Adrenal gland (tissue), 12 donors: ENCODE results near the gene GTF2IRD1. TPM values are rescaled to one million over a fixed set of nuclear protein-coding genes. Genes with fewer than 3 reads are reported as not detected.

Experiments used
- DNase-seq, 7 donors: peaks; one replicate each; pipeline ENCODE4 v3.0.0-alpha.2; 2019 to 2020
- H3K27ac ChIP-seq, 5 donors: fragments of 200-600 bp; sonication (generic) in 4 of 5; 1 replicate in 3 of 5; 2 replicates in 2 of 5; pipeline versions ENCODE4 v1.5.1 to v1.8.0; 2016 to 2020; ENCODE audit warnings: mild to moderate bottlenecking in 1 of 5
- H3K27me3 ChIP-seq: fragments of 200-600 bp; 2 replicates; pipeline ENCODE4 v1.8.0; 2021
- H3K36me3 ChIP-seq, 2 donors: fragments of 200-600 bp; replicated peaks in 1 of 2; 1 replicate in 1 of 2; 2 replicates in 1 of 2; pipeline versions ENCODE4 v1.5.1 to v1.8.0; 2018 to 2022
- H3K4me1 ChIP-seq, 2 donors: fragments of 200-600 bp; replicated peaks in 1 of 2; 1 replicate in 1 of 2; 2 replicates in 1 of 2; pipeline versions ENCODE4 v1.5.1 to v1.8.0; 2018 to 2021
- H3K4me3 ChIP-seq, 4 donors: fragments of 200-600 bp; sonication (generic) in 3 of 4; one replicate each; pipeline ENCODE4 v1.5.1; 2016 to 2018
- H3K9me3 ChIP-seq, 3 donors: fragments of 200-600 bp; sonication (generic) in 1 of 3; replicated peaks in 1 of 3; 1 replicate in 2 of 3; 2 replicates in 1 of 3; pipeline versions ENCODE4 v1.5.1 to v1.8.0; 2016 to 2021
- POLR2A ChIP-seq, 2 donors: fragments of 450-650 bp; IDR thresholded peaks; one replicate each; pipeline ENCODE4 v1.6.1; 2017; ENCODE audit warnings: antibody characterized with exemption in 2 of 2, mild to moderate bottlenecking in 2 of 2, moderate library complexity in 1 of 2
- WGBS, 4 donors: extraction: QIAGEN DNeasy Blood & Tissue Kit in 2 of 4; methylation state at CpG; one replicate each; pipeline versions ENCODE4 v1.1.5 to v1.1.7; 2013 to 2017; 5-methylcytosine and 5-hydroxymethylcytosine counted together
- intact Hi-C, 2 donors: fragments of 100-400 bp; cut with DNase I; formaldehyde crosslinking; loops; one replicate each; pipeline versions ENCODE4 v1.14.1 to v1.15.0; 2022 to 2023
- polyA plus RNA-seq, 3 donors: library from polyadenylated mRNA; stranded (reverse); fragments of 200-250 nt in 2 of 3; fragments of 350-450 nt in 1 of 3; fragmentation: Illumina TruSeq in 1 of 3; extraction: RNeasy Lipid Tissue Mini Kit (QIAGEN cat#74804) in 1 of 3; gene quantifications; one replicate each; pipeline ENCODE4 v1.2.3, GENCODE V29; 2013 to 2014
- total RNA-seq, 9 donors: library from RNA; depleted of rRNA in 4 of 9; stranded (reverse); fragments of >200 nt in 4 of 9; fragments of 120-200 nt in 1 of 9; fragmentation: NEBNext Ultra II Directional in 1 of 9; extraction: Animal tissue kit (Norgen Biotek cat#: 25700) in 1 of 9; gene quantifications; one replicate each; pipeline versions ENCODE4 v1.1.0 to v1.2.4, GENCODE V29; 2013 to 2023
- TF ChIP-seq, protein P1 (sequence below), 6 experiments: fragments of 450-650 bp in 4 of 6; fragments of 200-600 bp in 2 of 6; sonication (generic) in 1 of 6; IDR thresholded peaks; 1 replicate in 5 of 6; 2 replicates in 1 of 6; pipeline versions ENCODE4 v1.5.1 to v1.8.0; 2016 to 2021; ENCODE audit warnings: antibody characterized with exemption in 6 of 6, mild to moderate bottlenecking in 2 of 6, moderate library complexity in 1 of 6
- donor health status: healthy with polysubstance abuse.
- donor health status: Bipolar disorder and iron deficiency.
- donor health status: DM: yes; HTN: yes; CAD: no.
- donor health status: DM: no; HTN: no; CAD: no.
- donor health status: DM: no; HTN: no; CAD: no.
- donor health status: DM: yes; HTN: yes; CAD: no.

Gene GTF2IRD1
- total and polyA plus RNA-seq, 12 donors: 7.4 to 41.3 (median 25.2) TPM

DNA sequence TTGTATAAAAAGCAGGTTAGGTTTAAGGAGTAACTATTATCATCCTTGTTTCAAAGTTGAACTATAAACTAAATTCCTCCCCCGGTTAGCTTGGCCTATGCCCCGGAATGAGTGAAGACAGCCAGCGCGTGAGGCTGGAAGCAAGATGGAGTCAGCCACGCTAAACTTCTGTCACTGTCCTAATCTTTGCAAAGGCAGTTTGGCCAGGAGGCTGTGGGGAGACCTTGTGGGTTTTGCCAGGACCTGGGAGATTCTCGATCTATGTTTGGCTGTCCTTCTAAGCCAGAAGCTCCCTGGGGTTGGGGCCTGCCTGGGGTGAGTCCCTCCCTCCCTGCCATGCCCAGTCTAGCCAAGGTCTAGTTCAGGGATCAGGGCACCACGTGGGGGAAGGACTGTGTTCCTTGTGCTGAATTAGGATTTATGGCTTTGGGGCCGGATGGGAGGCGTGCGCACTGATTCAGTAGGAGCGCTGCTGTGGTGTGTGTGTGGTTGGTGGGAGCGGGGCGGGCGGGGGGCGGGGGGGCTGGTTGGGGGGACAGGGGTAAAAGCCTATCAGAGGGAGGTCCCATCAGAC, 871 bp upstream of the GTF2IRD1 start:
- peak; percentile 86 to 97 (median 94) for DNase-seq
- Histone ChIP-seq H3K4me3 (peak overlapping the region in 2 of 4 donors; percentile 86 to 89), H3K9me3 (no peaks in the 10 kb centered on the region), H3K36me3 (no peaks in the 10 kb centered on the region), H3K27ac (peak overlapping the region; percentile 83 to 96 (median 92)), H3K4me1 (peaks cover 21 to 22% of the 10 kb centered on the region in 2 donors), H3K27me3 (no peaks in the 10 kb centered on the region)
- intact Hi-C loops: no loop called here
- TF ChIP-seq, protein P1, sequence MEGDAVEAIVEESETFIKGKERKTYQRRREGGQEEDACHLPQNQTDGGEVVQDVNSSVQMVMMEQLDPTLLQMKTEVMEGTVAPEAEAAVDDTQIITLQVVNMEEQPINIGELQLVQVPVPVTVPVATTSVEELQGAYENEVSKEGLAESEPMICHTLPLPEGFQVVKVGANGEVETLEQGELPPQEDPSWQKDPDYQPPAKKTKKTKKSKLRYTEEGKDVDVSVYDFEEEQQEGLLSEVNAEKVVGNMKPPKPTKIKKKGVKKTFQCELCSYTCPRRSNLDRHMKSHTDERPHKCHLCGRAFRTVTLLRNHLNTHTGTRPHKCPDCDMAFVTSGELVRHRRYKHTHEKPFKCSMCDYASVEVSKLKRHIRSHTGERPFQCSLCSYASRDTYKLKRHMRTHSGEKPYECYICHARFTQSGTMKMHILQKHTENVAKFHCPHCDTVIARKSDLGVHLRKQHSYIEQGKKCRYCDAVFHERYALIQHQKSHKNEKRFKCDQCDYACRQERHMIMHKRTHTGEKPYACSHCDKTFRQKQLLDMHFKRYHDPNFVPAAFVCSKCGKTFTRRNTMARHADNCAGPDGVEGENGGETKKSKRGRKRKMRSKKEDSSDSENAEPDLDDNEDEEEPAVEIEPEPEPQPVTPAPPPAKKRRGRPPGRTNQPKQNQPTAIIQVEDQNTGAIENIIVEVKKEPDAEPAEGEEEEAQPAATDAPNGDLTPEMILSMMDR (IDR thresholded peaks at IDR 0.05): no peak
- peak in 1 of 2 donors; percentile 62 for TF ChIP-seq POLR2A (IDR thresholded peaks at IDR 0.05)
- WGBS, 4 donors: 10 to 32% (median 14%) methylated on average over 10 to 15 of the region's 15 CpGs

DNA sequence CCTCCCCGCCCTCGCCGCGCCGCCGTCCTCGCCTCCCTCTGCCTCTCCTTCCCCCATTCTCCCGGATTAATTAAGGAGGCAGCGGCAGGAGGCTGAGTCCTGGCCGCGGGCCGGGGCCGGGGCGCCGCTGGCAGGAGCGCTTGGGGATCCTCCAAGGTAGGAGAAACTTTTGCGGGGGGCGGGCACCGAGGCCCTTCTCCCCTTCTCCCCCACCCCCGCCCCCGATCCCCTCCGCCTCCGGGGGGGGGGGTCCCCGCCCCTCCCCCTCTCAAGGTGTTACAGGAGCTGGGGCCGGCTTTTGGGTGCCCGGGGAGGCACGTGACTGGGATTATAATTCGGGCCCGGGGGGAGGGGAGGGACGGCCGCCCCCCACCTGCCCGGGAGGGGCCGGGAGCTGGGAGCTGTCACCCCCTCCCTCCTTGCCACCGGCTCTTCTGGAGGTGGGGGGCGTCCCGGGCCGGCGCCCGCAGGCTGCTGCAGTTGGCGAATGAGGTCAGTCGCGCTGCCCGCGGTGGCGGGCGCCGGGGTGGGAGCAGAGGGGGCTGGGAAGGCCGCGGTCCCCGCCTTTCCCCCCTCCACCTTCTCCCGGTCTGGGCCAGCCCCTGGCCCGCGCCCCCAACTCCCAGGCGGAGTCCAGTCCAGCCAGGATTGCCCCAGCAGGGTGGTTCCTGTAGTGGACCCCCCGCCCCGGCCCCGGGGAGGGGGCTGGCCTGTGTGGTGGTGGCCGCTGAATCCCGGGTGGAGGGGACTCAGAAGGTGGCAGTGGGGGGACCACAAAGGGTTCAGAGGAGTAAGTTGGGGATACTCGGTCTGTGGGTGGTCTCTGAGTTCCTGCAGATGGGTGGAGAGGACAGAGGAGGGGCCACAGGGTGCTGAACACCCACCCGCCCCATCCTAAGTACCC, 567 bp downstream of the GTF2IRD1 start:
- intact Hi-C loops: no loop called here
- 3 to 29% (median 11%) methylated on average over 2 to 61 of the region's 61 CpGs for WGBS, 4 donors
- no peaks in the 10 kb centered on the region for H3K27me3 ChIP-seq
- peak in 5 of 7 donors; percentile 29 to 64 (median 39) for DNase-seq
- peak overlapping the region in 3 of 4 donors; percentile 28 to 89 (median 86) for H3K4me3 ChIP-seq
- H3K36me3 ChIP-seq: no peaks in the 10 kb centered on the region
- H3K9me3 ChIP-seq: no peaks in the 10 kb centered on the region
- H3K4me1 ChIP-seq: peaks cover 21 to 22% of the 10 kb centered on the region in 2 donors
- peak overlapping the region; percentile 71 to 96 (median 92) for H3K27ac ChIP-seq
- TF ChIP-seq, protein P1 (IDR thresholded peaks at IDR 0.05): no peak

DNA sequence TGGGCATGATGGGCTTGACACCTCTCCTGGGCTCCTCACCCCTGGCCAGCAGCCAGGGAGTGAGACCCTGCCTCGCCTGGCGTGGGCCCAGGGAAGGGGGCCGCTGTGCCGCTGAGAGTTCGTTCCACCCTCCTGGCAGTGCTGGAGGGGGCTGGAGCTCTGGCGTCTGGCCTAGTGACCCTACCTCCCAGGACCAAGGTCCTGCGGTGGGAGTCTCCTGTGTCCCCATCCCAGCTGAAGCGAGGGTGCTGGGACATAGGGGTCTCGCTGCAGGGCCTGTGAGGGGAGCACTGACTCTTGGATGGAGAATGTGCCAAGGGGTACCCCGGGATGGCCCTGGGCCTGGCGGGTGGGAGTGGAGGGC, 1.2 kb downstream of the GTF2IRD1 start:
- Histone ChIP-seq H3K27ac (peak overlapping the region; percentile 71 to 96 (median 92)), H3K36me3 (no peaks in the 10 kb centered on the region), H3K4me3 (peak overlapping the region in 2 of 4 donors; percentile 86 to 89), H3K27me3 (no peaks in the 10 kb centered on the region), H3K9me3 (no peaks in the 10 kb centered on the region), H3K4me1 (peaks cover 21 to 22% of the 10 kb centered on the region in 2 donors)
- 37 to 61% (median 51%) methylated on average over 3 to 11 of the region's 11 CpGs for WGBS, 4 donors
- intact Hi-C loops: no loop called here
- TF ChIP-seq POLR2A (IDR thresholded peaks at IDR 0.05): no peak
- TF ChIP-seq, protein P1 (IDR thresholded peaks at IDR 0.05): no peak
- peak in 2 of 7 donors; percentile 27 to 50 for DNase-seq

DNA sequence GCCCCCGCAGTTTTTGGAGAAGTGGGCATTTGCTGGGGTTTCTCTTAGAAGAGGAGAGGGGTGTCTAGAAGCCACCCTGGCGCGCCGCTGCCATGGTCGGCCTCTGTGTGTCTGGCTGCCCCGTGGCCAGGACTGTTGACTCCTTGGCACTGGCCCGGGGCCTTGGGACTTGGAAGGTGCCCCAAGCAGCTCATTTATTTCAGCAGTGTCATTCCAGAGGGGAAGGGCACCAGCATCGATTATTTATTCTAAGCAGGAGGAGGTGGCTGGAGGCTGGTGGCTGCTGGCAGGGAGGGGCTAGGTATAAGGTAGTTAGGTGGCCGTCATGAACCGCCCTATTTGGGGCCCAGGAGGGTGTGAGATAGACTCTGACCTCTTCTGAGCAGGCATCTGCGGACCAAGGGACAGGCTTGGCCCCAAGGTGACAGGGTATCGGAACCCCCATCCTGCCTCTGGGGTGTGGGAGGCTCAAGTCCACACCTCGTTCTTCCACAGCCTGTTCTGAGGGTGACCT, 1.6 kb downstream of the GTF2IRD1 start:
- no peaks in the 10 kb centered on the region for H3K36me3 ChIP-seq
- H3K27ac ChIP-seq: peak overlapping the region; percentile 71 to 96 (median 92)
- peak; percentile 66 to 89 (median 81) for DNase-seq
- no peaks in the 10 kb centered on the region for H3K9me3 ChIP-seq
- peaks cover 21 to 22% of the 10 kb centered on the region in 2 donors for H3K4me1 ChIP-seq
- TF ChIP-seq, protein P1 (IDR thresholded peaks at IDR 0.05): no peak
- TF ChIP-seq POLR2A (IDR thresholded peaks at IDR 0.05): peak; percentile 52 to 83
- peak overlapping the region in 2 of 4 donors; percentile 86 to 89 for H3K4me3 ChIP-seq
- no peaks in the 10 kb centered on the region for H3K27me3 ChIP-seq
- 39 to 54% (median 42%) methylated on average over 10 to 13 of the region's 13 CpGs for WGBS, 4 donors
- intact Hi-C loops: no loop called here
